Articular chondrocyte of knee joint (primary cell): ENCODE results near the gene GRIK4. TPM values are rescaled to one million over a fixed set of nuclear protein-coding genes. Genes with fewer than 3 reads are reported as not detected.

Source experiments
- total RNA-seq: library from RNA; depleted of rRNA; stranded (reverse); fragments of >200 nt; gene quantifications from 2 replicates; pipeline ENCODE4 v1.2.3, GENCODE V29; 2012

The GRIK4 gene
- 0.11 and 0.13 TPM in 2 replicates for total RNA-seq

GRCh38 chr11:120511116-120511819 lies at the start of gene GRIK4:
GRIK4 (plus strand) TSS chr11:120511748; CDS start chr11:120660319, 148,571 bp downstream.

GRCh38 chr11:121023848-121024751 lies 512.6 kb downstream of the GRIK4 start, which contains the start of gene TBCEL:
TBCEL (plus strand) TSS chr11:121024102; CDS start chr11:121045691, 21,589 bp downstream.

Other genes with a start within 250 kb of the GRIK4 start
- 12.2 and 13.9 TPM in 2 replicates for gene TLCD5, start 186.4 kb upstream of the GRIK4 start, total RNA-seq
- gene ARHGEF12, start 175.3 kb upstream of the GRIK4 start, total RNA-seq, result 187 and 192 TPM in 2 replicates